ENCODE measurements around the gene WWOX.

- TF ChIP-seq, protein P1, sequence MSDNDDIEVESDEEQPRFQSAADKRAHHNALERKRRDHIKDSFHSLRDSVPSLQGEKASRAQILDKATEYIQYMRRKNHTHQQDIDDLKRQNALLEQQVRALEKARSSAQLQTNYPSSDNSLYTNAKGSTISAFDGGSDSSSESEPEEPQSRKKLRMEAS (IDR thresholded peaks at IDR 0.05; ENCODE audit: low read depth, low read length): no peak
- TF ChIP-seq CTCF (IDR thresholded peaks at IDR 0.05; ENCODE audit: low read depth, low read length): no peak
Observed at GRCh38 chr16:78957317-78958100, 858.1 kb downstream of the WWOX start.

Measured in NB4 (cell line).